HG02885 (cell line): Measurements from ENCODE around the gene SEPTIN1.
"Not testable (repeated sequence)": the region's sequence is repeated elsewhere in the genome, so short reads cannot be mapped to it uniquely, and the experiment has no call there.

Experiments
- ATAC-seq: cut with Tn5 transposase; IDR thresholded peaks from one replicate; pipeline ENCODE4 v1.9.1; 2021; ENCODE audit warnings: mild to moderate bottlenecking; ENCODE audit not compliant: unreplicated experiment, poor library complexity

The SEPTIN1 gene

DNA sequence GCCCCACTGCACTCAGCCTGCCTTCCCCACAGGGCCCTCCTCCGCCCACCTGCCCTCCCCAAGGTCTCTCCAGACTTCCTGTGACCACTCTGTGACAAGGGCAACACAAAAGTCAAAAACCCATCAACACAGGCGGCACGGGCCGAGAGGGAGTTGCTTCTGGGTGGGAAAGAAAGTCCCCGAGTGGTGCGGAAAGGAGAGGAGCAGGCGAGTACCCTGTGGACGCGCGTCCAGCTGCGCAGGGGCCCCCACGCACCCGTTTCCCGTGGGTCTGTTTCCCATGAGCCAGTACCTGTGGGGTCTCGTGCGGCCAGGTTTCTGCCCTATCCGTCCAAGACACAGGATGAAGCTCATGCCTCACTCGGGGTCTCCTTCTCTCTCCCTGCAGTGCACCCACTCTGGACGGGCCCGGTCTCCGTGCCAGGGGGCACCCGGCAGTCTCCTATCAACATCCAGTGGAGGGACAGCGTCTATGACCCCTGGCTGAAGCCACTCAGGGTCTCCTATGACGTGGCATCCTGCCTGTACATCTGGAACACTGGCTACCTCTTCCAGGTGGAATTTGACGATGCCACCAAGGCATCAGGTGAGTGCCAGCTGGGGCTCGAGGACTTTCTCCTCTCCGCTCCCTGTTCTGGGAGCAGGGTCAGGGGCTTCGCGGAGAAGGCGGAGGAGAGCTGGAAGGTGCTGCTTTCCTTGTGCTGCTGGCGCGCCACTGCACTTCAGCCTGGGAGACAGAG, 39.4 kb downstream of the SEPTIN1 start:
- no peak for ATAC-seq

- ATAC-seq: not testable (repeated sequence)
Observed at GRCh38 chr16:30341971-30342370, 40.4 kb downstream of the SEPTIN1 start.

GRCh38 chr16:30340621-30341020, 41.7 kb downstream of the SEPTIN1 start:
- ATAC-seq: no peak

GRCh38 chr16:30338715-30339114, 43.6 kb downstream of the SEPTIN1 start:
- ATAC-seq: not testable (repeated sequence)

DNA sequence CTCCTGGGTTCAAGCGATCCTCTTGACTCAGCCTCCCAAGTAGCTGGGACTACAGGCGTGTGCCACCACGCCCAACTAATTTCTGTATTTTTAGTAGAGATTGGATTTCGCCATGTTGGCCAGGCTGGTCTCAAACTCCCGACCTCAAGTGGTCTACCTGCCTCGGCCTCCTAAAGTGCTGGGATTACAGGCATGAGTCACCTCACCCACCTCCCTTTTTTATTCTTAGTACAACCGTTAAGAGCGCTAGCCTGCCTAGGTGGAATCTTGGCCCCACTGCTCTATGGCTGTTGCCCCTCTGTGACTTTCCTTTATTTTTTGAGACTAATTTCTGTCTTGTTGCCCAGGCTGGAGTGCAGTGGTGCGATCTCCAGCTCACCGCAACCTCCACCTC, 44.4 kb downstream of the SEPTIN1 start:
- not testable (repeated sequence) for ATAC-seq

- no peak for ATAC-seq
Observed at GRCh38 chr16:30335598-30336474, 46.5 kb downstream of the SEPTIN1 start.

- ATAC-seq: peak; percentile 81
Observed at GRCh38 chr16:30335028-30335597, 47.2 kb downstream of the SEPTIN1 start.

DNA sequence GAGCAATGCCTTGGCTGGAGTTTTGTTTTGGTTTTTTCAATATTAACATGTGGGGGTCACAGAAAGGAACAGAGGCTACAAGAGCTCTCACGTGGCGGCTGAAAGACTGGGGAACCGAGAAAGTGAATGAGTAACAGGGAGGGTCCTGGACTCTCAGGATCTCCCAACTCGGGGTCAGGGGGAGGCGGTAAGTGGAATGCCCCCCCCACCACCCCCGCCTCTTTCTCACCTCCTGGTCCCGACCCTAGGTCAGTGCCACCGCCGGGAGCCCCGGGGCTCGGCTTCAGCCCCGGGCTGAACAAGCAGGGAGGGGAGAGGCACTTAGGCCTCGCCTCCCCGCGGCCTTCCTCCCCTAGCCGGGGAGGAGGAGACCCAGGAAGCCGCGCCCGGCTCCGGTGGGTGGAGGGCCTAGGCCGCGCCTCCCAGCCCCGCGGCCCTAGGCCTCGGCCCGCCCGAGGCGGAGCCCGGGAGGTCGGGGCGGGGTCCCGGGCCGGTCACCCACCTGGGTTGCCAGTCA, 47.8 kb downstream of the SEPTIN1 start:
- ATAC-seq: peak; percentile 82
